Measurements from ENCODE around the gene ARHGEF28.

The ARHGEF28 gene

DNA sequence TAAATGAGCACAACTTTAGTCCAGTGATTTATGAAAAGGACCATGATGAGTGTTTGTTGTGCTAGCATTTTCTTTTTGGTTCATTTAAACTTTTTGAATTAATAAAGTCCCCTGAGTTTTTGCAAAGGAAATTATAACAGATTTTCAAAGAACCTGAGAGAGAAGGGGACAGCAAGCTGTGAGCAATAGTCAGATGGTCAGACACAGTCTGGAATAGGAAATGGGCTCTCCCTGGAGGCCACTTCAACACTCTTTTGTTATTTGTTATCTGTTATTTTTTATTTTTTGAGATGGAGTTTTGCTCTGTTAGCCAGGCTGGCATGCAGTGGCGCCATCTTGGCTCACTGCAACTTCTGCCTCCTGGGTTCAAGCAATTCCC lies 171.1 kb downstream of the ARHGEF28 start:
- Histone ChIP-seq H3K9me3 (ENCODE audit: insufficient read depth, low read depth, low read length) (no peaks in the 10 kb centered on the region), H3K9ac (ENCODE audit: low read depth, low read length) (no peak overlapping the region), H3K27me3 (ENCODE audit: insufficient read depth, low read length) (no peaks in the 10 kb centered on the region), H3K36me3 (ENCODE audit: insufficient read depth, low read depth, low read length) (no peaks in the 10 kb centered on the region), H3K27ac (ENCODE audit: low read length) (no peak overlapping the region), H3K4me1 (ENCODE audit: insufficient read depth, low read length) (no peaks in the 10 kb centered on the region), H3K4me3 (ENCODE audit: low read length) (no peak overlapping the region)

GRCh38 chr5:73799401-73799972 lies 173.5 kb downstream of the ARHGEF28 start:
- Histone ChIP-seq H3K27ac (ENCODE audit: low read length) (no peak overlapping the region), H3K4me3 (ENCODE audit: low read length) (no peak overlapping the region), H3K9ac (ENCODE audit: low read depth, low read length) (no peak overlapping the region), H3K36me3 (ENCODE audit: insufficient read depth, low read depth, low read length) (no peaks in the 10 kb centered on the region), H3K4me1 (ENCODE audit: insufficient read depth, low read length) (no peaks in the 10 kb centered on the region), H3K9me3 (ENCODE audit: insufficient read depth, low read depth, low read length) (no peaks in the 10 kb centered on the region), H3K27me3 (ENCODE audit: insufficient read depth, low read length) (no peaks in the 10 kb centered on the region)

DNA sequence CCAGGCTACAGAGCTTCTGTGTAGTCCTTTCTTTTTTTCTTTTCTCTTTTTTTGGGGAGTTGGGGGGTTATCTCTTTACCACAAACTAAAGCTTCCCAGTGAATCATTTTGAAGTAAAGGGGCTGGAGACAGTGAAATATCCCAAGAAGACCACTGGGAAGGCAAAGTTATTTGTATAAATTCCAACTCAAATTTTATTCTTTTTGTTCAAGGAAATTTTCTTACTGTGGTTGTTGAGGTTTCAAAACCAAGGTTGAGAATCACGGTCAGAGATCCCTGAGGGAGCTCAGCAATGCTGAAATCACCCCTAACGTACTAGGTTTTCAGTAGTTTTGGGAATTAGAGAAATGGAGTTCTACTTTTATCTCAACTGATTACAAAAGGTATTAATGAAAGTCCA lies 175.7 kb downstream of the ARHGEF28 start:
- Histone ChIP-seq H3K27me3 (ENCODE audit: insufficient read depth, low read length) (no peaks in the 10 kb centered on the region), H3K36me3 (ENCODE audit: insufficient read depth, low read depth, low read length) (no peaks in the 10 kb centered on the region), H3K4me3 (ENCODE audit: low read length) (no peak overlapping the region), H3K9ac (ENCODE audit: low read depth, low read length) (no peak overlapping the region), H3K4me1 (ENCODE audit: insufficient read depth, low read length) (no peaks in the 10 kb centered on the region), H3K27ac (ENCODE audit: low read length) (no peak overlapping the region), H3K9me3 (ENCODE audit: insufficient read depth, low read depth, low read length) (no peaks in the 10 kb centered on the region)

GRCh38 chr5:73805449-73805848 lies 179.5 kb downstream of the ARHGEF28 start:
- Histone ChIP-seq H3K4me1 (ENCODE audit: insufficient read depth, low read length) (peaks cover under 1% of the 10 kb centered on the region; the same call in 1 of the 2 replicates), H3K36me3 (ENCODE audit: insufficient read depth, low read depth, low read length) (no peaks in the 10 kb centered on the region), H3K4me3 (ENCODE audit: low read length) (no peak overlapping the region), H3K27me3 (ENCODE audit: insufficient read depth, low read length) (no peaks in the 10 kb centered on the region), H3K9ac (ENCODE audit: low read depth, low read length) (no peak overlapping the region), H3K27ac (ENCODE audit: low read length) (no peak overlapping the region), H3K9me3 (ENCODE audit: insufficient read depth, low read depth, low read length) (no peaks in the 10 kb centered on the region)

DNA sequence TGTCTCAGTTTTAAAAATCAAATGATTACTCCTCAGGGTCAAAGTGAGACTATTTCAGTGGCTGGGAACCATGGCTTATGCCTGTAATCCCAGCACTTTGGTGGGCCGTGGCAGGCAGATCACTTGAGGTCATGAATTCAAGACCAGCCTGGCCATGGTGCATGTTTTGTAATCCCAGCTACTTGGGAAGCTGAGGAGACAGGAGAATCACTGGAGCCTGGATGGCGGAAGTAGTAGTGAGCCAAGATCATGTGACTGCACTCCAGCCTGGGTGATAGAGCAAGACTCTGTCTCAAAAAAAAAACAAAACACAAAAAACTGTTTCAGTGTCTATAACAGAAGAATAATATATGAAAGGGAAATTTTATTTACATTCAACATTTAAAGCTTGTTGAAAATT lies 182.9 kb downstream of the ARHGEF28 start:
- H3K9me3 ChIP-seq (ENCODE audit: insufficient read depth, low read depth, low read length), result no peaks in the 10 kb centered on the region
- H3K4me3 ChIP-seq (ENCODE audit: low read length), result no peak overlapping the region
- no peak overlapping the region for H3K27ac ChIP-seq (ENCODE audit: low read length)
- H3K27me3 ChIP-seq (ENCODE audit: insufficient read depth, low read length), result no peaks in the 10 kb centered on the region
- no peak overlapping the region for H3K9ac ChIP-seq (ENCODE audit: low read depth, low read length)
- peaks cover 5% of the 10 kb centered on the region; the same call in 1 of the 2 replicates for H3K4me1 ChIP-seq (ENCODE audit: insufficient read depth, low read length)
- no peaks in the 10 kb centered on the region for H3K36me3 ChIP-seq (ENCODE audit: insufficient read depth, low read depth, low read length)

- H3K9me3 ChIP-seq (ENCODE audit: insufficient read depth, low read depth, low read length), result no peaks in the 10 kb centered on the region
- H3K4me1 ChIP-seq (ENCODE audit: insufficient read depth, low read length), result peaks cover 5% of the 10 kb centered on the region; the same call in 1 of the 2 replicates
- no peak overlapping the region for H3K27ac ChIP-seq (ENCODE audit: low read length)
- no peak overlapping the region for H3K4me3 ChIP-seq (ENCODE audit: low read length)
- no peaks in the 10 kb centered on the region for H3K36me3 ChIP-seq (ENCODE audit: insufficient read depth, low read depth, low read length)
- H3K27me3 ChIP-seq (ENCODE audit: insufficient read depth, low read length), result no peaks in the 10 kb centered on the region
- no peak overlapping the region for H3K9ac ChIP-seq (ENCODE audit: low read depth, low read length)
Observed at GRCh38 chr5:73810429-73810828, 184.4 kb downstream of the ARHGEF28 start.

DNA sequence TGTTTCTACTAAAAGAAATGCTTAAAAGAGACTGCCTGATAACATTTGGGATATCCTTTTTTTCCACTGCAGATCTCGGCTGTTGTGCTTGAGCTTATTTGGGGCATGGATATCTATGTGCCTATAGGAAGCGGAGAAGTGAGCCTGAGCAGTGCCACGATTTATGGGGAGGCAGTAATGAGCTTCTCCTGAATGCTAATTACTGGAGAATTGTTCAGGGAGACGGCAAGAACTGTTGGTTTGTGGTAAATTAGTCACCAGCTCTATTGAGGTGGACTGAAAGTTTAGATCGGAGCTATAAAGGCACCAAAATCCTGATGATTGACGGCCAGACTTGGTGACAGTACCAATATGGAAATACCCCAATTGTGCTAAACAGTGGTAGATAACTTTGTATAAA lies 186.5 kb downstream of the ARHGEF28 start:
- Histone ChIP-seq H3K9ac (ENCODE audit: low read depth, low read length) (no peak overlapping the region), H3K27me3 (ENCODE audit: insufficient read depth, low read length) (no peaks in the 10 kb centered on the region), H3K9me3 (ENCODE audit: insufficient read depth, low read depth, low read length) (no peaks in the 10 kb centered on the region), H3K4me1 (ENCODE audit: insufficient read depth, low read length) (peaks cover 5% of the 10 kb centered on the region; the same call in 1 of the 2 replicates), H3K4me3 (ENCODE audit: low read length) (no peak overlapping the region), H3K27ac (ENCODE audit: low read length) (no peak overlapping the region), H3K36me3 (ENCODE audit: insufficient read depth, low read depth, low read length) (no peaks in the 10 kb centered on the region)

DNA sequence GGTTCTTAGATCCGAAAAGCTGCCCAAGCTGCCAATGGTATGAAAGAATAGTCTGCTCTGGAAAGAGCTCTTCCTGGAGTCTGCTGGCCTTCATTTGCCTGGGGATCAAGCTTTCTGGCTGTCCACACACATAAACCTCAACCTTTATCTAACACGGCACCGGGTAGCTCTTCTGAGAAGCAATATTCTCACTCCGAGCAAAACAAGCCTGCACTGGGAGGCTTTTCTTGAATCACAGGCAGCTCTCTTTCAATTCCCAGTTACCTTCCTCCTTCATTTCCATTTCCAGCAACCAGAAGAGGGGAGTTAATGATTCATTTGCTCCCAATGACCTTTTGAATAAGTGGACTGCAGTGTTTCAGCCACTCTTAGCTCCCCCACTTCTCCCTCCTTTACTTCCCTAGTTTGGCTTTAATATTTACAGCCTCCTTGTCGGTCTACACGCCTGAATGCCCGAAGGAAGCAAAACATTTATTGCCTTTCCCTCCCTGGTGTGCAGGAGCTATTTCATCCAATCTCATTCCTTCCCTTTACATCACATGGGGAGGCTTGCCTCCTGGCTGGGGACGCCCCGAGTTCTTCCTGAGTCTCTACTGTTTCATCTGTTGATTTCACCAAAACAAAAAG lies 187.1 kb downstream of the ARHGEF28 start:
- Histone ChIP-seq H3K4me3 (ENCODE audit: low read length) (no peak overlapping the region), H3K9ac (ENCODE audit: low read depth, low read length) (no peak overlapping the region), H3K36me3 (ENCODE audit: insufficient read depth, low read depth, low read length) (no peaks in the 10 kb centered on the region), H3K27me3 (ENCODE audit: insufficient read depth, low read length) (no peaks in the 10 kb centered on the region), H3K9me3 (ENCODE audit: insufficient read depth, low read depth, low read length) (no peaks in the 10 kb centered on the region), H3K4me1 (ENCODE audit: insufficient read depth, low read length) (peaks cover 5% of the 10 kb centered on the region; the same call in 1 of the 2 replicates), H3K27ac (ENCODE audit: low read length) (no peak overlapping the region)

- H3K4me3 ChIP-seq (ENCODE audit: low read length), result no peak overlapping the region
- no peaks in the 10 kb centered on the region for H3K9me3 ChIP-seq (ENCODE audit: insufficient read depth, low read depth, low read length)
- H3K27me3 ChIP-seq (ENCODE audit: insufficient read depth, low read length), result no peaks in the 10 kb centered on the region
- H3K9ac ChIP-seq (ENCODE audit: low read depth, low read length), result no peak overlapping the region
- peaks cover 5% of the 10 kb centered on the region; the same call in 1 of the 2 replicates for H3K4me1 ChIP-seq (ENCODE audit: insufficient read depth, low read length)
- no peaks in the 10 kb centered on the region for H3K36me3 ChIP-seq (ENCODE audit: insufficient read depth, low read depth, low read length)
- H3K27ac ChIP-seq (ENCODE audit: low read length), result no peak overlapping the region
Observed at GRCh38 chr5:73814233-73814846, 188.3 kb downstream of the ARHGEF28 start.

GRCh38 chr5:73815631-73816030 lies 189.6 kb downstream of the ARHGEF28 start:
- H3K36me3 ChIP-seq (ENCODE audit: insufficient read depth, low read depth, low read length), result no peaks in the 10 kb centered on the region
- H3K27me3 ChIP-seq (ENCODE audit: insufficient read depth, low read length), result no peaks in the 10 kb centered on the region
- no peak overlapping the region for H3K4me3 ChIP-seq (ENCODE audit: low read length)
- H3K9me3 ChIP-seq (ENCODE audit: insufficient read depth, low read depth, low read length), result no peaks in the 10 kb centered on the region
- no peak overlapping the region for H3K9ac ChIP-seq (ENCODE audit: low read depth, low read length)
- H3K4me1 ChIP-seq (ENCODE audit: insufficient read depth, low read length), result peaks cover 2% of the 10 kb centered on the region; the same call in 1 of the 2 replicates
- H3K27ac ChIP-seq (ENCODE audit: low read length), result no peak overlapping the region

- Histone ChIP-seq H3K27me3 (ENCODE audit: insufficient read depth, low read length) (no peaks in the 10 kb centered on the region), H3K36me3 (ENCODE audit: insufficient read depth, low read depth, low read length) (no peaks in the 10 kb centered on the region), H3K9ac (ENCODE audit: low read depth, low read length) (no peak overlapping the region), H3K27ac (ENCODE audit: low read length) (no peak overlapping the region), H3K9me3 (ENCODE audit: insufficient read depth, low read depth, low read length) (no peaks in the 10 kb centered on the region), H3K4me3 (ENCODE audit: low read length) (no peak overlapping the region), H3K4me1 (ENCODE audit: insufficient read depth, low read length) (no peaks in the 10 kb centered on the region)
Observed at GRCh38 chr5:73816656-73817420, 190.8 kb downstream of the ARHGEF28 start.
